Stimulated activated CD8-positive, alpha-beta memory T cell treated with anti-CD3 and anti-CD28 coated beads, Interleukin-7, amount 100 ng/mL, for 24 hours (primary cell): ENCODE data around the gene STARD13.

Experiments
- DNase-seq: peaks from one replicate; pipeline ENCODE4 v3.0.0-alpha.2; 2020; ENCODE audit warnings: low read depth

The STARD13 gene

GRCh38 chr13:33307843-33308242, 22.3 kb upstream of the STARD13 start:
- DNase-seq = no peak

- no peak for DNase-seq
Observed at GRCh38 chr13:33303855-33304597, 18.5 kb upstream of the STARD13 start.

GRCh38 chr13:33299626-33300025, 14.1 kb upstream of the STARD13 start:
- DNase-seq = no peak

GRCh38 chr13:33296793-33297425, 11.4 kb upstream of the STARD13 start:
- DNase-seq = no peak

- DNase-seq = no peak
Observed at GRCh38 chr13:33292712-33293111, 7.2 kb upstream of the STARD13 start.

DNA sequence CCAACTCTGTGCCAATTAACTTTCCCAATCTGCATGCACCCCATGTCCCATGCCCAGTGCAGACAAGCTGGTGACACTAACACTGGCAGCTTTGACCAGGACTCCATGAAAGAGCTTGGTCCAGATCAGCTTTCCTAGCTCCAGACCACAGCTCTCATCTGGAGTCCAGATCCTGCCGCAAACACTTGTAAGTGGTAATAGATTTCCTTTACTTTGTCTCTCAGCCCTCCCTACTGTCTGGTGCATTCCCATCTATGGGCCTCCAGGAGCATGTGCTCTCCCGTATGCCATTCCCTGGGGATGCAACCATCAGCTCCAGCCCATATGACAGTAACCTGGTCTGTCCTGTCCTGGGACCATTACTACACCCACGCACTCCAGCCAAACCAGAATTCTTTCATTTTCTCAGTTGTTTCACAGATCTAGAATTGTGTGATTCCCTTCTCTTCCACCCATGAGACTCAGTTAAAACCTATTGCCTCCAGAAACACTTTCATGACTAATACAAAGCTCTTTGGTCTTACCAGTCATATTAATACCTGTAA, 4.9 kb upstream of the STARD13 start:
- DNase-seq = no peak

DNA sequence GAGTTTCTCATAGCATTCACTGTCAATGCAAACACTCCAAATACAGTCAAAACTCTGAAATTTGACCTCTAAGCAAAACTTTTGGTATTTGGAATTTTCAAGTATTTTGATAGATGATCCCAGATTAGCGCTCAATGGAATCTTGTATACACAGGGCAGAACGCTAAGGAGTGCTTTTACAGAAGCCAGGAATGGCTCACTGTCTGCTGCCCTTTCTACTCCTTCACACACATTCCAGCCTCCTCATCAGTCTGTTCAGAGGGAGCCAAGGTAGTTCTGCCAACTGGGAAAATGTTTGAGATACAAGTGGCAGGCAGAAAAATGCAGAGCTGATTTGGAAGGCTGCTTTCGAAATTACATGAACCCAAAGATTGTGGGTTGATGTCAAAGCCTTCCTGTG, 4.4 kb upstream of the STARD13 start:
- DNase-seq = no peak

DNA sequence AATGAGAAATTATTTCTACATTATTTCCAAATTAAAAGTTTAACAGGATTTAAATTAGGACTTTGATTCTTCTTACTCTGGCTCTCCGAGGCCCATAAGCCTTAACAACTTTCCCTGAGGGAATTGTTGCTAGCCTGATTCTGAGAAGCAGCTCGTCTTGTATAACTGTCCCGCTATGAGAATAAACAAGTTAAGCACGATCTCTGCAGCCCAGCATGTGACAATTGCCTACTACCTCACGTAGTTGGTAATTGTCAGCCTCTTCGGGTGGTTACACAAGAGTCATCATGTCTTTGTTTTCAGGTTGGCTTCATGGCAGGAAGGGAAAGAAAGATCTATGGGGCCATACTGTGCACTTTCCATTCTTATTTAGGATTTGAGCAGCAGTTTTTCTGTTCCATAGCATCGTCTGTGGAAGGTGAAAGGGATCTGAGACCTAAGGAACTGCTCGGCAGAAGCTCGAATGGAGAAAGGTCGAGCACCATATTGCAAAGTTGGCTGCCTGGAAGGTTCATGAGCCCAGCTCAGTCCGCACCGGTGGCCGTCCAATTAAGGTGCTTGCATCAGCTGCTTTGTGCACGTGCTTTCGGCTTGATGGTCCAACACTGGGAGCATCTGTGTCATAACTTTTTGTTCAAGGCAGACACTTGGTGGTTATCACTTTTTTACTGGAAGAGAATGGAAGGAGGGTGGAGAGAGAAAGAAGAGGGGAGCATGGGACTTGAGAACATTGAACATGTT, 1.8 kb upstream of the STARD13 start:
- no peak for DNase-seq

DNA sequence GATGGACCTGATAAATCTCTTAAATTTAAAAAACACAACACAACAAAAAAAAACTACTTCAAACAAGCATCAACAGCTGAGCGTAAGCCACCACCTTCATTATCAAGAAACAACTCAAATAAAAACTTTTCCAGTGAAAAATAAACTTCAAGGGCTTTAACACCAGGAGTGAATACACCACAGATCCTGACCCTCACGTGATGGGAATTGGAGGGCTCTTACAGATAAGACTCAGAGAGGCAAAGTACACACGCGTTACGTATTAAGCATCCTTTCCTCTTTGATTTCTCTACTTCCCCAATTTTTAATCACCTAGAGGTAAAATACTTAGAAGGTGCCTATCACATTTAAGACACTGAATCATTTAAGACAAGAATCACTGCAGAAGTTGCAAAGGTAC, 573 bp upstream of the STARD13 start:
- no peak for DNase-seq

GRCh38 chr13:33284916-33285315, 639 bp downstream of the STARD13 start:
- no peak for DNase-seq

- no peak for DNase-seq
Observed at GRCh38 chr13:33284031-33284430, 1.5 kb downstream of the STARD13 start.

DNA sequence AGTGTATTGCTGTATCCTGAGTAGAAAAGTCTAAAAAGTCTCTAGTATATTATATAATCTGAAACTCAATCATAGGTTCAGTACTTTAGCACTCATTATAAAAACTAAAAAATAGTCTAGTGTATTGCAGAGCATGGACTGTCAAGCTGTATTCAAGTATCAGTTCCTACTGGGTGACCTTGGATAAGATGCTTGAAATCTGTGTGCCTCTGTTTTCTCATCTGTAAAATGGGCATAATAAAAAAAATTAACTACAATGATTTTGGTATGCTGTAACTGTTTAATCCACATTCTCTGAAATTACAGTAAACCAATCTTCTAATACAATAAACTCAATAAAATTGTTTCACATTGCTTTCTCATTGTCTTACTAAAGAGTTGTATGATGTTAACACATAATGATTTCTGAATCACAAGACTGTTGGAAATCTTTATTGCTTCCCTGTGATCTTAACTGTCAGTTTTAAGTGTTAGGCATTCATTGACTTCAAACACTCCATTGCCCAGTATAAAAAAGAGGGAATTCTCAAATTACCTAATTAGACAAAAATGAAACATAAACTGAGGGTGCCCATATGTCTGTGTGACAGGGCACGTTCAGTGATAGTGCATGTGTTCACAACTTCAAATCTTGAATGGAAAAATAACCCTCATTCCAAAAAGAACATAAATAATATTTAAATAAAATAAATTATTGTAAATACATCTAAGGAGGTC, 2.2 kb downstream of the STARD13 start:
- DNase-seq = no peak

DNA sequence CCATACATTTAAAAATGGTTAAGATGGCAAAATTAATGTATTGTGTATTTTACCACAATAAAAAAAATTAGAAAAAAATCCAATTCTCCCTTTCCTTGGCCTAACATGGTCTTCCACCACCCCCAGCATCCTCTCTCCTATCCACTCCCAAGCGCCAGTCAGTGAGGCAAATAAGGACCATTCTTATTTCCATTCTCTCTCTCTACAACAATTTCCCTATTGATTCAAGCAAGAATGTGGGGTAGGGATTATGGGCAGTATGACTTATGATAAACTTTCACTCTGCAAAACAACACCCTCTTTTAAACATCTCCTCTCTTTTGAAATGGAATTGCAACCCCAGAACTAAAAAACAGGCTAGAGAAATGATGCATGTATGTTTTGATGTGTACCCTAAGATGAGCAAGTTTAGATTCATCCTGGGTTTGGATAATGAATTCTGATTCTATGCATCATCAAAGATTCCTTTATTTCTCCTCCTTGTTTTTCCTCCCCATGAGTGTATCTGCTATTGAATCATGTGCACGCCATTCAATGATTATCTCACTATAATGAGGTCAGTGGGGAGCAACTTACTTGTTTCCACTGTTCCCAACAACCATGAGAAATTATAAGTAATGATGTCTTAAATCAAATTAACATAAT, 3.5 kb downstream of the STARD13 start:
- no peak for DNase-seq

DNA sequence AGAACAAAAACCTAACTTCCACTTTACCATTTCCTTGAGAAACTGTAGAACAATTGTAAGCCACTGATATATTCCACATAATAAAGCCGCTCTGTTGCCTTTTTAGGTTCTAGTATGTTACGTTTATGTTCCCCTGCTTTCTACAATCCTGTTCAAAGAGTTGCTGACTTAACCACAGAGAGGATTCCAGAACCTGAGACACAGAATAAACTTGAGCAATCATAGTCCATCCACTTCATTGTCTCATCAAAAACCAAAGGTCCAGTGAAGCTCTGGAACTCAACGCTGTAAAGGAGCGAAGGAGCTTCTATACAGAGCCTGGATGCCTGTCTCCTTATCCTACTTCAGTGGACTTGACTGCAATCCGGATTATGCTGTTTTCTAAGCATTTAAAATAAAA, 4.6 kb downstream of the STARD13 start:
- no peak for DNase-seq

GRCh38 chr13:33280279-33280905, 5.2 kb downstream of the STARD13 start:
- DNase-seq = no peak

DNA sequence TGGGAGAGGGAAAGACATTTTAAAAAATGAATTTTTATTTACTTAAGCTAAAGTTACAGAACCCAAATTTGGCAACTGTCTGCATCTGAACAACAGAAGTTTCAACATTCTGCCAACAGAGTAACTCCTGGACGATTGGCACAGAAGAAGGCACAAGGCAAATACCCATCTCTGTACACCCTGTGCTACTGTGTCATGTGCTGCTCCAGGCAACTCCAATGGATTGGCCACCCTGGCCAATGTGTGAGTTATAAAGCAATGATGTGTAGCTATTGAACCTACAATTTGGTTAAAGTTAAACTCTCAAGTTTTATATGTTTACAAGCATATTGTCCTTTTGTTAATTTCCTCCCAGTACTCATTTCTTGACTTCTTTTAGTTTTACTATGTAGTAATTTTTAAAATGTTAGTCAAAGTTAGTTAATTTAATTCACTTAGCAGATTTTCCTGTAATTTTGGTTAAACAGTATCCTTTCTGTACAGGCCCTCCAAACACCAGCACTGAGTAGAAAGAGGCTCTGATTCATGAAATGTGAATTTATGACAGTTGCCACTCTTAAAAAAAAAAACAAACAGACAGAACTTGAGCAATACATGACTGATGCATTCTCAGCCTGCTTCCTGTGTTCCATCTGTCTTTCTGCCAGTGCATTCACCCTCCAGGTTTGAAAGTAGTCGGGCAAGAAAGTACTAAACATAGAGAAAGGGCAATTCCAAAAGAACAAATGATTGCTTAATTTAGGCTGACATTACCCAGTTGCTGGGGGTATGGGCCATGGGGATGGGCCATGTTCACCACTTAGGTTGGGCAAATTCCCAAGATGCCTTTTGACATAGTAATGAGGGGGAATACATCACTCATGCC, 5.9 kb downstream of the STARD13 start:
- no peak for DNase-seq

- DNase-seq = no peak
Observed at GRCh38 chr13:33278913-33279312, 6.6 kb downstream of the STARD13 start.

DNA sequence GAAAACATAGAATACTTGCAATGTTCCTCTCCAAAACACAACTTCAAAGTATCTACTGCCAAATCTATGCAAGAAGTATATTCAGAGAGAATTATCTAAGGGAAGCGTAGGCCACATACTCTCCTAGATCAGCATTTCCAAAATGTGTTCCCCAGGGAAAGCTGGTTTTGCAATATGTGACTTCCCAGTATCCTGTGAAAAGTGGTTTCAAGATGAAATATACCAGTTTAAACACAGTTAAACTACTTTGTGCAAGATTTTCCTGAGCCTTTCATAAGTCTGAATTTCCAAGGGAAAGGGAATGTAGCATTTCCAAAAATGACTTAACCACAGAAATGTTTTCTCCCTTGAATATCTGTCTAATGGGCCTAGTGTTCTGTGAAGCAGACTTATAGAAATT, 7.6 kb downstream of the STARD13 start:
- DNase-seq = no peak

GRCh38 chr13:33277037-33277740, 8.4 kb downstream of the STARD13 start:
- no peak for DNase-seq

- DNase-seq = no peak
Observed at GRCh38 chr13:33276570-33276969, 9.0 kb downstream of the STARD13 start.
